GM12878 (cell line): Measurements from ENCODE around the gene EEF1A2.

Experiments
- BRCA1 ChIP-seq: IDR thresholded peaks from 2 replicates; pipeline ENCODE4 v1.6.1; 2011; ENCODE audit warnings: low read depth, low read length, improper control_type of control experiment
- EZH2 ChIP-seq: IDR thresholded peaks from 2 replicates; pipeline ENCODE4 v1.6.1; 2012; ENCODE audit warnings: low read depth, mild to moderate bottlenecking, control low read depth, inconsistent platforms, low read length, borderline replicate concordance; ENCODE audit not compliant: control insufficient read depth
- NBN ChIP-seq: fragments of 450-650 bp; IDR thresholded peaks from 2 replicates; pipeline ENCODE4 v1.6.1; 2016
- POLR2A ChIP-seq: IDR thresholded peaks from 2 replicates; pipeline ENCODE4 v1.6.1; 2011; ENCODE audit warnings: low read depth, mild to moderate bottlenecking, low read length
- POLR2AphosphoS5 ChIP-seq: IDR thresholded peaks from 2 replicates; pipeline ENCODE4 v1.6.1; 2011; ENCODE audit warnings: mild to moderate bottlenecking, low read length, inconsistent platforms
- SRF ChIP-seq, 2 experiments: IDR thresholded peaks; 2 replicates each; pipeline ENCODE4 v1.6.1; 2011; ENCODE audit warnings: low read depth in 2 of 2, low read length in 2 of 2, mild to moderate bottlenecking in 1 of 2, moderate library complexity in 1 of 2
- STAT1 ChIP-seq: fragments of 450-650 bp; conservative IDR thresholded peaks from 2 replicates; pipeline ENCODE4 v1.6.1; 2014; ENCODE audit warnings: antibody characterized with exemption, mild to moderate bottlenecking
- TF ChIP-seq, protein P1 (sequence below): fragments of 450-650 bp; IDR thresholded peaks from 2 replicates; pipeline ENCODE4 v1.6.1; 2017; ENCODE audit warnings: mild to moderate bottlenecking, moderate library complexity
- TF ChIP-seq, protein P2 (sequence below): fragments of 150-350 bp; IDR thresholded peaks from 2 replicates; pipeline ENCODE4 v1.6.1; 2016; ENCODE audit warnings: low read depth, low read length

DNA sequence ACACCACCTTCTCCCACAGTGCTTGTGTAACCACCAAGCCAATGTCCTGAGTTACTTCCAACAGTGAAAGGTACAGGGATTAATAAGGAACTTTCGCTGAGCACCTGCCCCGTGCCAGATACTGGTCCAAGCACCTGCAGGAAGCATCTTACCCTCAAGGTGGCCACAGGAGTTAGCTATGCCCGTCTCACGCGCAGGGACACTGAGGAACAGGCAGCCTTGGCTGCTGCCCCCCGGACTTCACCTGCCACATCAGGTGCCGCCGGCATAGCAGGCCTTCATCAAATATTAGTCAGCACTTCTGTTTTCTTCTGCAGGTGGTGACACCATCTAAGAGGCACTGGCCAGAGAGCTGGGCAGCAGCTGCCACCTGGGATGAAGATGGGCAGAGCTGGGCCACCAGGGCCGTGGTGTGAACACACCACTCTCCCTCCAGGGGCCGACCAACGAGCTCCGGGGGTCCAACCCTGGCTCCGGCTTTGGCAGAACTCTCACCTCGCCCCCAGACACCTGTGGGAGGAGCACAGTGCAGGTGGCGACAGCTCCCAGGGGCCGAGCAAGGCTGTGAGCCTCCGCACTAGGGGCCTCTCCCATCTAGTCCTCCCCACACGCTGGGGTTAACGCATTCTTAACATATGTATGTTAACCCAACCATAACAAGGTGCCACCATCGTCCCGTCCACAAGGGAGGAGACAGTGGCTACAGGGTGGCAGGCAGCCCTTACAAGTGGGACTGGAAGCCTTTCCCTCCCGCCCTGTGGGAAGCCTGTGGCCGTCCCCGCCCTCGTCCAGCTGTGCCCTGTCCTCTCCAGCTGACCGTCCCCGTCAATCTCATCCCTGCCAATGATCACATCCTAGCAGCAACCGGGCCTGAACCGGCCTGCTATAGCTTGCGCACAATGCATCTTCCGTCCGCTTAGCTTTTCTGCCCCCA lies 18.8 kb upstream of the EEF1A2 start:
- no peak for TF ChIP-seq POLR2AphosphoS5
- TF ChIP-seq SRF (IDR thresholded peaks at IDR 0.05; ENCODE audit: low read depth in 2 of 2, low read length in 2 of 2): no peak
- TF ChIP-seq EZH2: no peak
- TF ChIP-seq, protein P1, sequence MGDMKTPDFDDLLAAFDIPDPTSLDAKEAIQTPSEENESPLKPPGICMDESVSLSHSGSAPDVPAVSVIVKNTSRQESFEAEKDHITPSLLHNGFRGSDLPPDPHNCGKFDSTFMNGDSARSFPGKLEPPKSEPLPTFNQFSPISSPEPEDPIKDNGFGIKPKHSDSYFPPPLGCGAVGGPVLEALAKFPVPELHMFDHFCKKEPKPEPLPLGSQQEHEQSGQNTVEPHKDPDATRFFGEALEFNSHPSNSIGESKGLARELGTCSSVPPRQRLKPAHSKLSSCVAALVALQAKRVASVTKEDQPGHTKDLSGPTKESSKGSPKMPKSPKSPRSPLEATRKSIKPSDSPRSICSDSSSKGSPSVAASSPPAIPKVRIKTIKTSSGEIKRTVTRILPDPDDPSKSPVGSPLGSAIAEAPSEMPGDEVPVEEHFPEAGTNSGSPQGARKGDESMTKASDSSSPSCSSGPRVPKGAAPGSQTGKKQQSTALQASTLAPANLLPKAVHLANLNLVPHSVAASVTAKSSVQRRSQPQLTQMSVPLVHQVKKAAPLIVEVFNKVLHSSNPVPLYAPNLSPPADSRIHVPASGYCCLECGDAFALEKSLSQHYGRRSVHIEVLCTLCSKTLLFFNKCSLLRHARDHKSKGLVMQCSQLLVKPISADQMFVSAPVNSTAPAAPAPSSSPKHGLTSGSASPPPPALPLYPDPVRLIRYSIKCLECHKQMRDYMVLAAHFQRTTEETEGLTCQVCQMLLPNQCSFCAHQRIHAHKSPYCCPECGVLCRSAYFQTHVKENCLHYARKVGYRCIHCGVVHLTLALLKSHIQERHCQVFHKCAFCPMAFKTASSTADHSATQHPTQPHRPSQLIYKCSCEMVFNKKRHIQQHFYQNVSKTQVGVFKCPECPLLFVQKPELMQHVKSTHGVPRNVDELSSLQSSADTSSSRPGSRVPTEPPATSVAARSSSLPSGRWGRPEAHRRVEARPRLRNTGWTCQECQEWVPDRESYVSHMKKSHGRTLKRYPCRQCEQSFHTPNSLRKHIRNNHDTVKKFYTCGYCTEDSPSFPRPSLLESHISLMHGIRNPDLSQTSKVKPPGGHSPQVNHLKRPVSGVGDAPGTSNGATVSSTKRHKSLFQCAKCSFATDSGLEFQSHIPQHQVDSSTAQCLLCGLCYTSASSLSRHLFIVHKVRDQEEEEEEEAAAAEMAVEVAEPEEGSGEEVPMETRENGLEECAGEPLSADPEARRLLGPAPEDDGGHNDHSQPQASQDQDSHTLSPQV: no peak
- no peak for TF ChIP-seq STAT1
- TF ChIP-seq, protein P2, sequence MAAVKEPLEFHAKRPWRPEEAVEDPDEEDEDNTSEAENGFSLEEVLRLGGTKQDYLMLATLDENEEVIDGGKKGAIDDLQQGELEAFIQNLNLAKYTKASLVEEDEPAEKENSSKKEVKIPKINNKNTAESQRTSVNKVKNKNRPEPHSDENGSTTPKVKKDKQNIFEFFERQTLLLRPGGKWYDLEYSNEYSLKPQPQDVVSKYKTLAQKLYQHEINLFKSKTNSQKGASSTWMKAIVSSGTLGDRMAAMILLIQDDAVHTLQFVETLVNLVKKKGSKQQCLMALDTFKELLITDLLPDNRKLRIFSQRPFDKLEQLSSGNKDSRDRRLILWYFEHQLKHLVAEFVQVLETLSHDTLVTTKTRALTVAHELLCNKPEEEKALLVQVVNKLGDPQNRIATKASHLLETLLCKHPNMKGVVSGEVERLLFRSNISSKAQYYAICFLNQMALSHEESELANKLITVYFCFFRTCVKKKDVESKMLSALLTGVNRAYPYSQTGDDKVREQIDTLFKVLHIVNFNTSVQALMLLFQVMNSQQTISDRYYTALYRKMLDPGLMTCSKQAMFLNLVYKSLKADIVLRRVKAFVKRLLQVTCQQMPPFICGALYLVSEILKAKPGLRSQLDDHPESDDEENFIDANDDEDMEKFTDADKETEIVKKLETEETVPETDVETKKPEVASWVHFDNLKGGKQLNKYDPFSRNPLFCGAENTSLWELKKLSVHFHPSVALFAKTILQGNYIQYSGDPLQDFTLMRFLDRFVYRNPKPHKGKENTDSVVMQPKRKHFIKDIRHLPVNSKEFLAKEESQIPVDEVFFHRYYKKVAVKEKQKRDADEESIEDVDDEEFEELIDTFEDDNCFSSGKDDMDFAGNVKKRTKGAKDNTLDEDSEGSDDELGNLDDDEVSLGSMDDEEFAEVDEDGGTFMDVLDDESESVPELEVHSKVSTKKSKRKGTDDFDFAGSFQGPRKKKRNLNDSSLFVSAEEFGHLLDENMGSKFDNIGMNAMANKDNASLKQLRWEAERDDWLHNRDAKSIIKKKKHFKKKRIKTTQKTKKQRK: no peak
- no peak for TF ChIP-seq BRCA1
- TF ChIP-seq POLR2A: no peak
- no peak for TF ChIP-seq NBN
